ENCODE results near the gene SNX27.
"Not testable (repeated sequence)": the region's sequence is repeated elsewhere in the genome, so short reads cannot be mapped to it uniquely, and the experiment has no call there.

The SNX27 gene

GRCh38 chr1:151615711-151616504, 4.1 kb downstream of the SNX27 start:
- no peak overlapping the region for H3K4me3 ChIP-seq (ENCODE audit: low read length)
- TF ChIP-seq ZNF274 (IDR thresholded peaks at IDR 0.05; ENCODE audit: low read depth, low read length): no peak

GRCh38 chr1:151616505-151616849, 4.6 kb downstream of the SNX27 start:
- no peak overlapping the region for H3K4me3 ChIP-seq (ENCODE audit: low read length)
- no peak for TF ChIP-seq ZNF274 (IDR thresholded peaks at IDR 0.05; ENCODE audit: low read depth, low read length)

DNA sequence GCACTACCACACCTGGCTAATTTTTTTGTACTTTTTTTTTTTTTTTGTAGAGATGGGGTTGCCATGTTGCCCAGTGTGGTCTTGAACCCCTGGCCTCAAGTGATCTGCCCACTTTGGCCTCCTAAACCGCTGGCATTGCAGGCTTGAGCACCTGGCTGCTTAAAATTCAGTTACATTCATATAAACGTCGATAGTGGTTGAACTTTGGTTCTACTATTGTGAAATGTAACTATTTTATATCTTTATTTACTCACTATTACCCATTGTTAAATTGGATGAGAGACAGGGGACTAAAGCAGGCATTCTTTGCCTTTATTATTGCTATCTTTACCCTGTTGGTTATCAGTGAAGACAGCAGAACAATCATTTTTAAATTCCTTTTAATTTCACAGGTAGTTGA, 6.2 kb downstream of the SNX27 start:
- no peak for TF ChIP-seq ZNF274 (IDR thresholded peaks at IDR 0.05; ENCODE audit: low read depth, low read length)
- H3K4me3 ChIP-seq (ENCODE audit: low read length): no peak overlapping the region

DNA sequence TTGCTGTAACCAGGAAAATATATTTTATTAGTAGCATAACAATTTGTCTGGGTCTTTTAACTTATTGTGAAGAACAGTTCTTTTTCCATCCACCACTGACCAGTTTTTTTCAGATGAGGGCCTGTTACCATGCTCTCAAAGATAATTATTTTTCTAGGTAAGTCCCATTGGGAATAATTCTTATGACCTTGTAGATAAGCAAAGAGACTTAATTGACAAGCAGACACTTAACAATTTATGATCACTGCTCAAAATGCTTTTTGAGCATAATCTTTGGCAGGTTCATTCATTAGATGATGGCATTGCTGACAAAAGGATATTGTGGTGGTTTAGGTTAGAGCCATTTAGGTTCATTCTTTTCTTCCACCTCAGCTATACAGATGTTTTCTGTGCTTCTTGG, 6.6 kb downstream of the SNX27 start:
- no peak overlapping the region for H3K4me3 ChIP-seq (ENCODE audit: low read length)
- no peak for TF ChIP-seq ZNF274 (IDR thresholded peaks at IDR 0.05; ENCODE audit: low read depth, low read length)

- not testable (repeated sequence) for H3K4me3 ChIP-seq (ENCODE audit: low read length)
Observed at GRCh38 chr1:151618996-151619395, 7.1 kb downstream of the SNX27 start.

- TF ChIP-seq ZNF274 (IDR thresholded peaks at IDR 0.05; ENCODE audit: low read depth, low read length): no peak
- no peak overlapping the region for H3K4me3 ChIP-seq (ENCODE audit: low read length)
Observed at GRCh38 chr1:151619489-151620093, 7.7 kb downstream of the SNX27 start.

- no peak for TF ChIP-seq ZNF274 (IDR thresholded peaks at IDR 0.05; ENCODE audit: low read depth, low read length)
- H3K4me3 ChIP-seq (ENCODE audit: low read length): no peak overlapping the region; the same call in 1 of the 2 replicates
Observed at GRCh38 chr1:151620286-151620685, 8.4 kb downstream of the SNX27 start.

DNA sequence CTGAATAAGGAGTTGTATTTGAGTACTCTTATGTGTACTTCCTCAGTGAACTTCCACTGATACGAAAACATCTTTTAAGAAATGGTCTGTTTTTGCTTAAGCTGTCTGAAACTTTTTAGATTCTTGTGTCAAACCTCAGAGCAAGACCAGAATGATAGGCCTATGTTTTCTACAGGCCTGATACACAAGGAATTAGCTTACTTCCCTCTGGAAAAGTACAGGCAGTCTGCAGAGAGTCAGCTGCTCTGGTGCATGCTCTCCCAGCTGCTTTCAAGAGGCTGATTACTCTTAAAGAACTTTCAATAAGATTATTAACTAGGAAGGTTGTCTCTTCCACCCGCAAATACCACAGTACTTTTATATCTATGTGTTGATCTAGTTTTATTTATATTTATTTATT, 9.5 kb downstream of the SNX27 start:
- TF ChIP-seq ZNF274 (IDR thresholded peaks at IDR 0.05; ENCODE audit: low read depth, low read length): no peak
- no peak overlapping the region for H3K4me3 ChIP-seq (ENCODE audit: low read length)

DNA sequence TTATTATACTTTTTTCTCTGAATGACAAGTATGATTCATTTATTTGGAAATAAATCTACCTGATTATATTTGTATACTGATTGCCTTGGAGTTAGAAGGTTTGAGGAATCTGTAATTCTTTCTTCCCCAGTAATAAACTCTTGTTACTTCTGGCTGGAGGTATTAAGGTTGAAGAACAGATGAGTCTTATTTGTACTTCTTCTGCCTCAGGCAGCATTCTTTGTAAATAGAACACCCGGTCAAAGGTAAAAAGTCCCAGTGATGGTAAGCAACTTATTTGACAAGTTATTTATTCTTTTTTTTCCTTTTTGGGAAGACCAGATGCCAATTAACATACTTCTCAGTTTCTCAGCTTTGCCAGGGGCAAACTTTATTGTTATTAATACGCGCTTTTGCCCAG, 12.9 kb downstream of the SNX27 start:
- no peak overlapping the region for H3K4me3 ChIP-seq (ENCODE audit: low read length)
- no peak for TF ChIP-seq ZNF274 (IDR thresholded peaks at IDR 0.05; ENCODE audit: low read depth, low read length)

GRCh38 chr1:151626740-151627334, 15.0 kb downstream of the SNX27 start:
- no peak for TF ChIP-seq ZNF274 (IDR thresholded peaks at IDR 0.05; ENCODE audit: low read depth, low read length)

GRCh38 chr1:151629278-151629677, 17.4 kb downstream of the SNX27 start:
- no peak overlapping the region for H3K4me3 ChIP-seq (ENCODE audit: low read length)
- TF ChIP-seq ZNF274 (IDR thresholded peaks at IDR 0.05; ENCODE audit: low read depth, low read length): no peak

More at GRCh38 chr1:151626740-151627334, 15.0 kb downstream of the SNX27 start:
- H3K4me3 ChIP-seq (ENCODE audit: low read length): no peak overlapping the region

DNA sequence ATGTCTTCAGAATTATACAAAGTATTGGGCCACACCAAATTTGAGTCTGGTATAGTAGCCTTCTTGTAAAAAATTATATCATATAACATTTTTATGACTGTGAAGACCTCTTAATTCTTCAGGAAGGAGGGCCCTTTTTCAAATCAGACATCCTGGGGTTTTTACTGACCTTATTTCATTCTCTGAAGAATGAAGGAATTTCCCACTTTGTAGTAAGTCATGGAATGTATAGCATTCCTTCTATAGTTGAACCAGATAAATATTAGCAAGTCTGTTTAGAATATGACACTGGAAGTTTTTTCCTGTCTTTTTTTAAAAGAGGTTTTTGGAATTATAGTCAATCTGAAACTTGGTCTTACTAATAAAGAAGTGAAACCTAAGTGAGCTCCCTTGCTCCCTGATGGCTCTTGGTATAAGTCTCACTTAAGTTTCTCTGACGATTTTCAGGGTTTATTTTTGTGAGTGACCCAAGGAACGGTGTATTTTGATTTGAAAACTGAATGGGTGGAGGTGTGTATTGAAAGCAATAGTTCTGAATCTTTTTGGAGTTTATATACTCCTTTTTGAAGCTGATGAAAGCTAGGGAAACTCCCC, 23.7 kb downstream of the SNX27 start:
- H3K4me3 ChIP-seq (ENCODE audit: low read length): no peak overlapping the region

GRCh38 chr1:151638074-151638775, 26.4 kb downstream of the SNX27 start:
- no peak for TF ChIP-seq ZNF274 (IDR thresholded peaks at IDR 0.05; ENCODE audit: low read depth, low read length)
- no peak overlapping the region for H3K4me3 ChIP-seq (ENCODE audit: low read length)

More for the DNA sequence above, 23.7 kb downstream of the SNX27 start:
- no peak for TF ChIP-seq ZNF274 (IDR thresholded peaks at IDR 0.05; ENCODE audit: low read depth, low read length)

DNA sequence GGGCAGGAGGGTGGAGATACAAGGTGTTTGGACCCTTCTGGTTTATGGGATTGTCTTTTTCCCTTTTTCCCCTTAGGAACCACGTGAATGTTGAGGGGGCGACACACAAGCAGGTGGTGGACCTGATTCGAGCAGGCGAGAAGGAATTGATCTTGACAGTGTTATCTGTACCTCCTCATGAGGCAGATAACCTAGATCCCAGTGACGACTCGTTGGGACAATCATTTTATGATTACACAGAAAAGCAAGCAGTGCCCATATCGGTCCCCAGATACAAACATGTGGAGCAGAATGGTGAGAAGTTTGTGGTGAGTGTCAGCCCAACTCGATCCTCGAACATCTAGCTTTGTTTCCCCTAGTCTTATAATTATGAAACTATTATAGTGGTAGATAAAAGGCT, 27.0 kb downstream of the SNX27 start:
- no peak for TF ChIP-seq ZNF274 (IDR thresholded peaks at IDR 0.05; ENCODE audit: low read depth, low read length)
- no peak overlapping the region for H3K4me3 ChIP-seq (ENCODE audit: low read length)

All from GM08714 (cell line).